A549 (cell line): ENCODE data around the gene SH2D4B.

Experiments
- CHD2 ChIP-seq: fragments of 150-350 bp; IDR thresholded peaks from 2 replicates; pipeline ENCODE4 v1.6.1; 2014; ENCODE audit warnings: low read length; ENCODE audit not compliant: partially characterized antibody
- EP300 ChIP-seq, 2 experiments: fragments of >200 bp; sonication (Bioruptor Twin); formaldehyde crosslinking; IDR thresholded peaks; 2 replicates in 1 of 2; 3 replicates in 1 of 2; pipeline ENCODE4 v1.6.1; 2016 to 2017
- KDM1A ChIP-seq: fragments of 200-600 bp; sonication (generic); IDR thresholded peaks from 2 replicates; pipeline ENCODE4 v1.6.1; 2016; ENCODE audit warnings: low read depth, mild to moderate bottlenecking
- POLR2A ChIP-seq: IDR thresholded peaks from 2 replicates; pipeline ENCODE4 v1.6.1; 2012; ENCODE audit warnings: mild to moderate bottlenecking, low read length
- POLR2AphosphoS2 ChIP-seq: conservative IDR thresholded peaks from 2 replicates; pipeline ENCODE4 v1.6.1; 2012; ENCODE audit warnings: low read length, improper control_type of control experiment, inconsistent platforms
- ZC3H11A ChIP-seq: fragments of 450-650 bp; IDR thresholded peaks from 2 replicates; pipeline ENCODE4 v1.6.1; 2014; ENCODE audit warnings: antibody characterized with exemption, mild to moderate bottlenecking
- ZFP36 ChIP-seq: fragments of 450-650 bp; IDR thresholded peaks from 2 replicates; pipeline ENCODE4 v1.6.1; 2014; ENCODE audit warnings: borderline replicate concordance; ENCODE audit not compliant: partially characterized antibody
- TF ChIP-seq, protein P1 (sequence below): fragments of >200 bp; sonication (Bioruptor Twin); formaldehyde crosslinking; IDR thresholded peaks from 3 replicates; pipeline ENCODE4 v1.5.1; 2016
- TF ChIP-seq, protein P2 (sequence below): fragments of 450-650 bp; IDR thresholded peaks from 2 replicates; pipeline ENCODE4 v1.6.1; 2014; ENCODE audit warnings: antibody characterized with exemption
- TF ChIP-seq, protein P3 (sequence below): fragments of 250-450 bp; sonication (Bioruptor Pico); IDR thresholded peaks from 2 replicates; pipeline ENCODE4 v1.5.0; 2020; ENCODE audit warnings: low read depth, mild to moderate bottlenecking, moderate library complexity
- TF ChIP-seq, protein P4 (sequence below): IDR thresholded peaks from 2 replicates; pipeline ENCODE4 v1.6.1; 2012

DNA sequence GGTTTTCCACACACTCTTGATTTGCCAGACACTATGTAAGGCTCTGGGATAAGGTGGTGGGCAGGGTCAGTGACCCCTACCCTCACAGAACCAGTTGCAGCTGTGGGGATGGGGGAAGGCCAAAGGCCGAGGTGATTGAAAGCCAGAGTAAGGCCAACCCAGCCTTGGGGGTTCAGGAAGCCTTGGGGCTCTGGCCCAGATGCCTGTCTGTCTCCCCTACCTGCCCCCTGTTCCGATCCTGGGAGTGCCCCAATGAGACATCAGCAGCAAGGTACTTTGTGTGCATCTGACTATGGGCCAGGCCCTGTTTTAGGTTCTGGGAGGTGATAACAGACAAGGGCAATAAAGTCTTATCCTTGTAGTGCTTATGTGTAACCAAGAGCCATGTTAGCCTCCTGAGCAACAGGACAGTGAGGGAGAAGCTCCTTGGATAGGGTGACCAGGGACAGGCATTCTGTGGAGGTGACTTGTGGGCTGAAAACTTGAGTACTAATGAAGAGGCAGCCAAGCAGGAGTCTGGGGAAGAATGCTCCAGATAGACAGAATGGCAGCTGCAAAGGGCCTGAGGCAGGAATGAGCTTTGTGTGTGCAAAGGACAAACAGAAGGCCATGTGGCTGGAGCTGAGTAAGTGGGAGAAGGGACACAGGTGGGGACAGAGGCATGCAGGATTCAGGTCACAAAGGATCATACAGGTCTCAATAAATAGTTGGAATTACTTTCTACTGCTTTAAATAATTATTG lies 48.2 kb upstream of the SH2D4B start:
- TF ChIP-seq, protein P1, sequence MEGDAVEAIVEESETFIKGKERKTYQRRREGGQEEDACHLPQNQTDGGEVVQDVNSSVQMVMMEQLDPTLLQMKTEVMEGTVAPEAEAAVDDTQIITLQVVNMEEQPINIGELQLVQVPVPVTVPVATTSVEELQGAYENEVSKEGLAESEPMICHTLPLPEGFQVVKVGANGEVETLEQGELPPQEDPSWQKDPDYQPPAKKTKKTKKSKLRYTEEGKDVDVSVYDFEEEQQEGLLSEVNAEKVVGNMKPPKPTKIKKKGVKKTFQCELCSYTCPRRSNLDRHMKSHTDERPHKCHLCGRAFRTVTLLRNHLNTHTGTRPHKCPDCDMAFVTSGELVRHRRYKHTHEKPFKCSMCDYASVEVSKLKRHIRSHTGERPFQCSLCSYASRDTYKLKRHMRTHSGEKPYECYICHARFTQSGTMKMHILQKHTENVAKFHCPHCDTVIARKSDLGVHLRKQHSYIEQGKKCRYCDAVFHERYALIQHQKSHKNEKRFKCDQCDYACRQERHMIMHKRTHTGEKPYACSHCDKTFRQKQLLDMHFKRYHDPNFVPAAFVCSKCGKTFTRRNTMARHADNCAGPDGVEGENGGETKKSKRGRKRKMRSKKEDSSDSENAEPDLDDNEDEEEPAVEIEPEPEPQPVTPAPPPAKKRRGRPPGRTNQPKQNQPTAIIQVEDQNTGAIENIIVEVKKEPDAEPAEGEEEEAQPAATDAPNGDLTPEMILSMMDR: no peak
- TF ChIP-seq, protein P2, sequence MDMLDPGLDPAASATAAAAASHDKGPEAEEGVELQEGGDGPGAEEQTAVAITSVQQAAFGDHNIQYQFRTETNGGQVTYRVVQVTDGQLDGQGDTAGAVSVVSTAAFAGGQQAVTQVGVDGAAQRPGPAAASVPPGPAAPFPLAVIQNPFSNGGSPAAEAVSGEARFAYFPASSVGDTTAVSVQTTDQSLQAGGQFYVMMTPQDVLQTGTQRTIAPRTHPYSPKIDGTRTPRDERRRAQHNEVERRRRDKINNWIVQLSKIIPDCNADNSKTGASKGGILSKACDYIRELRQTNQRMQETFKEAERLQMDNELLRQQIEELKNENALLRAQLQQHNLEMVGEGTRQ: no peak
- TF ChIP-seq ZFP36 (no peak), POLR2AphosphoS2 (no peak), POLR2A (no peak), KDM1A (no peak), EP300 (IDR thresholded peaks at IDR 0.05) (no peak), ZC3H11A (no peak), CHD2 (no peak)
- TF ChIP-seq, protein P3, sequence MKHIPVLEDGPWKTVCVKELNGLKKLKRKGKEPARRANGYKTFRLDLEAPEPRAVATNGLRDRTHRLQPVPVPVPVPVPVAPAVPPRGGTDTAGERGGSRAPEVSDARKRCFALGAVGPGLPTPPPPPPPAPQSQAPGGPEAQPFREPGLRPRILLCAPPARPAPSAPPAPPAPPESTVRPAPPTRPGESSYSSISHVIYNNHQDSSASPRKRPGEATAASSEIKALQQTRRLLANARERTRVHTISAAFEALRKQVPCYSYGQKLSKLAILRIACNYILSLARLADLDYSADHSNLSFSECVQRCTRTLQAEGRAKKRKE (CRISPR knock-in tag): no peak
- TF ChIP-seq, protein P4, sequence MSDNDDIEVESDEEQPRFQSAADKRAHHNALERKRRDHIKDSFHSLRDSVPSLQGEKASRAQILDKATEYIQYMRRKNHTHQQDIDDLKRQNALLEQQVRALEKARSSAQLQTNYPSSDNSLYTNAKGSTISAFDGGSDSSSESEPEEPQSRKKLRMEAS: no peak
